Activated T-helper 1 cell treated with Interleukin-2 at 50 U/mL for 16 hours (primary cell): ENCODE measurements around the gene QKI.

Experiments
- DNase-seq: peaks from one replicate; pipeline ENCODE4 v3.0.0-alpha.2; 2020; ENCODE audit warnings: low read depth

QKI gene

GRCh38 chr6:163489584-163489983 is 75.1 kb downstream of the QKI start:
- no peak for DNase-seq

GRCh38 chr6:163490826-163491577 is 76.5 kb downstream of the QKI start:
- no peak for DNase-seq

- DNase-seq: no peak
These were observed 77.3 kb downstream of the QKI start for GRCh38 chr6:163491737-163492300.

GRCh38 chr6:163494279-163494727 is 79.8 kb downstream of the QKI start:
- no peak for DNase-seq

GRCh38 chr6:163496205-163496604 is 81.7 kb downstream of the QKI start:
- DNase-seq: no peak

- no peak for DNase-seq
These were observed 85.6 kb downstream of the QKI start for GRCh38 chr6:163500105-163500504.

- no peak for DNase-seq
These were observed 86.5 kb downstream of the QKI start for GRCh38 chr6:163501026-163501425.

GRCh38 chr6:163501439-163501838 is 86.9 kb downstream of the QKI start:
- no peak for DNase-seq

GRCh38 chr6:163504984-163505640 is 90.6 kb downstream of the QKI start:
- no peak for DNase-seq

- no peak for DNase-seq
These were observed 93.4 kb downstream of the QKI start for GRCh38 chr6:163507965-163508364.

GRCh38 chr6:163513003-163513402 is 98.5 kb downstream of the QKI start:
- no peak for DNase-seq

GRCh38 chr6:163513570-163514166 is 99.2 kb downstream of the QKI start:
- DNase-seq: no peak

- DNase-seq: no peak
These were observed 102.4 kb downstream of the QKI start for GRCh38 chr6:163516908-163517307.

GRCh38 chr6:163520956-163521355 is 106.4 kb downstream of the QKI start:
- no peak for DNase-seq

GRCh38 chr6:163522033-163522432 is 107.5 kb downstream of the QKI start:
- no peak for DNase-seq

- no peak for DNase-seq
These were observed 111.4 kb downstream of the QKI start for GRCh38 chr6:163525926-163526325.

GRCh38 chr6:163526346-163526745 is 111.8 kb downstream of the QKI start:
- no peak for DNase-seq

GRCh38 chr6:163527291-163527690 is 112.8 kb downstream of the QKI start:
- DNase-seq: no peak

- no peak for DNase-seq
These were observed 115.1 kb downstream of the QKI start for GRCh38 chr6:163529605-163530004.

- no peak for DNase-seq
These were observed 115.9 kb downstream of the QKI start for GRCh38 chr6:163530406-163530805.

GRCh38 chr6:163531122-163531521 is 116.6 kb downstream of the QKI start:
- DNase-seq: no peak

GRCh38 chr6:163532526-163533078 is 118.1 kb downstream of the QKI start:
- DNase-seq: no peak

GRCh38 chr6:163533443-163533842 is 118.9 kb downstream of the QKI start:
- DNase-seq: no peak
